GM23338 (cell line): ENCODE measurements around the gene KLF7.

ENCODE experiments used
- CTCF ChIP-seq, 2 experiments: fragments of 200-600 bp in 1 of 2; sonication (generic) in 1 of 2; conservative IDR thresholded peaks; 2 replicates each; pipeline versions ENCODE4 v1.5.1 to v1.6.1; 2016 to 2017; ENCODE audit warnings: antibody characterized with exemption in 2 of 2, low read depth in 2 of 2, mild to moderate bottlenecking in 2 of 2, moderate library complexity in 1 of 2
- EZH2 ChIP-seq: fragments of 200-600 bp; sonication (generic); IDR thresholded peaks from one replicate; pipeline ENCODE4 v1.8.0; 2017; ENCODE audit warnings: antibody characterized with exemption, mild to moderate bottlenecking, low read depth; ENCODE audit not compliant: unreplicated experiment
- TF ChIP-seq, protein P1 (sequence below): IDR thresholded peaks from one replicate; pipeline ENCODE4 v1.6.1; 2018; ENCODE audit warnings: antibody characterized with exemption; ENCODE audit not compliant: unreplicated experiment

DNA sequence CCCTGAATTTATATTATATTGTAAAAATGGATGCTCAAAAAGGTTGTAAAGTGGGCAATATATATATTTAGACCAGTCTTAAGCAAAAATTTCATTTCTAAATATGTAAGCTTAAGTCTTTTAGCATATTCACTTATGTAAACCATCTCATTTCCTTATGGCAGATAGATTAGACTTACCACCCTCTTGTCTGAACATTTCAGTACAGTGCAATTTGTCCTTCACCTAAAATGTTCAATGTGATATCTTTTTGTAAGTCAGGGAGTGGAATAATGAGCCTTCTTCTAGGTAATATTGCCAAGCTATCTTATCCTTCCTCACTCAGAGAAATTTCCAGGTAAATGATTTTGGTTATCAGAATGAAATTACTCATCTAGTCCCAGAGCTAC is 92.3 kb downstream of the KLF7 start:
- TF ChIP-seq, protein P1, sequence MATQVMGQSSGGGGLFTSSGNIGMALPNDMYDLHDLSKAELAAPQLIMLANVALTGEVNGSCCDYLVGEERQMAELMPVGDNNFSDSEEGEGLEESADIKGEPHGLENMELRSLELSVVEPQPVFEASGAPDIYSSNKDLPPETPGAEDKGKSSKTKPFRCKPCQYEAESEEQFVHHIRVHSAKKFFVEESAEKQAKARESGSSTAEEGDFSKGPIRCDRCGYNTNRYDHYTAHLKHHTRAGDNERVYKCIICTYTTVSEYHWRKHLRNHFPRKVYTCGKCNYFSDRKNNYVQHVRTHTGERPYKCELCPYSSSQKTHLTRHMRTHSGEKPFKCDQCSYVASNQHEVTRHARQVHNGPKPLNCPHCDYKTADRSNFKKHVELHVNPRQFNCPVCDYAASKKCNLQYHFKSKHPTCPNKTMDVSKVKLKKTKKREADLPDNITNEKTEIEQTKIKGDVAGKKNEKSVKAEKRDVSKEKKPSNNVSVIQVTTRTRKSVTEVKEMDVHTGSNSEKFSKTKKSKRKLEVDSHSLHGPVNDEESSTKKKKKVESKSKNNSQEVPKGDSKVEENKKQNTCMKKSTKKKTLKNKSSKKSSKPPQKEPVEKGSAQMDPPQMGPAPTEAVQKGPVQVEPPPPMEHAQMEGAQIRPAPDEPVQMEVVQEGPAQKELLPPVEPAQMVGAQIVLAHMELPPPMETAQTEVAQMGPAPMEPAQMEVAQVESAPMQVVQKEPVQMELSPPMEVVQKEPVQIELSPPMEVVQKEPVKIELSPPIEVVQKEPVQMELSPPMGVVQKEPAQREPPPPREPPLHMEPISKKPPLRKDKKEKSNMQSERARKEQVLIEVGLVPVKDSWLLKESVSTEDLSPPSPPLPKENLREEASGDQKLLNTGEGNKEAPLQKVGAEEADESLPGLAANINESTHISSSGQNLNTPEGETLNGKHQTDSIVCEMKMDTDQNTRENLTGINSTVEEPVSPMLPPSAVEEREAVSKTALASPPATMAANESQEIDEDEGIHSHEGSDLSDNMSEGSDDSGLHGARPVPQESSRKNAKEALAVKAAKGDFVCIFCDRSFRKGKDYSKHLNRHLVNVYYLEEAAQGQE, result no peak
- TF ChIP-seq EZH2 (no peak), CTCF (conservative IDR thresholded peaks at IDR 0.05; ENCODE audit: low read depth in 2 of 2) (no peak)
